Measurements from ENCODE around the gene TMPRSS11B. TPM values are rescaled to one million over a fixed set of nuclear protein-coding genes. Genes with fewer than 3 reads are reported as not detected.

TMPRSS11B gene
- total RNA-seq, 3 donors from 2014 or later, result not detected

DNA sequence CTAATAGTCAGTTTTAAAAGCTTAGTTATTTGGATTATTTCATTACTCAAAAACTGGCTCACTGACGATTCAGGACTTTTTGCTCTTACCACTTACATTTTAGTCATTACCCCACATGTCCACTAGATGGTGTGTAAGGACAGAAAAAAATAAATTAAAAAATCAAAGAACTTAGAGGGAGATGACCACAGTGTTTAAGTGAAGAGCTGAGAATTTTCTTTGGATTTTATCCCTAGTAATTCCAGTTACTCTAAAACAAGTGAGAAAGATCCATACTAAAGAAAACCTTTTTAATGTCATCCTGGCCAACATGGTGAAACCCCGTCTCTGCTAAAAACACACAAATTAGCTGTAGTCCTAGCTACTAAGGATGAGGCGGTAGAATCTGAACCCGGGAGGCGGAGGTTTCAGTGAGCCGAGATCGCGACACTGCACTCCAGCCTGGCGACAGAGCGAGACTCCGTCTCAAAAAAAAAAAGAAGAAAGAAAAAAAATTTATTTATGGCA lies 26.4 kb upstream of the TMPRSS11B start:
- TF ChIP-seq POLR2AphosphoS5 (IDR thresholded peaks at IDR 0.05) (no peak), POLR2A (IDR thresholded peaks at IDR 0.05) (no peak)
- TF ChIP-seq, protein P1, sequence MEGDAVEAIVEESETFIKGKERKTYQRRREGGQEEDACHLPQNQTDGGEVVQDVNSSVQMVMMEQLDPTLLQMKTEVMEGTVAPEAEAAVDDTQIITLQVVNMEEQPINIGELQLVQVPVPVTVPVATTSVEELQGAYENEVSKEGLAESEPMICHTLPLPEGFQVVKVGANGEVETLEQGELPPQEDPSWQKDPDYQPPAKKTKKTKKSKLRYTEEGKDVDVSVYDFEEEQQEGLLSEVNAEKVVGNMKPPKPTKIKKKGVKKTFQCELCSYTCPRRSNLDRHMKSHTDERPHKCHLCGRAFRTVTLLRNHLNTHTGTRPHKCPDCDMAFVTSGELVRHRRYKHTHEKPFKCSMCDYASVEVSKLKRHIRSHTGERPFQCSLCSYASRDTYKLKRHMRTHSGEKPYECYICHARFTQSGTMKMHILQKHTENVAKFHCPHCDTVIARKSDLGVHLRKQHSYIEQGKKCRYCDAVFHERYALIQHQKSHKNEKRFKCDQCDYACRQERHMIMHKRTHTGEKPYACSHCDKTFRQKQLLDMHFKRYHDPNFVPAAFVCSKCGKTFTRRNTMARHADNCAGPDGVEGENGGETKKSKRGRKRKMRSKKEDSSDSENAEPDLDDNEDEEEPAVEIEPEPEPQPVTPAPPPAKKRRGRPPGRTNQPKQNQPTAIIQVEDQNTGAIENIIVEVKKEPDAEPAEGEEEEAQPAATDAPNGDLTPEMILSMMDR (IDR thresholded peaks at IDR 0.05), result peak; percentile 70 to 80 (median 77)
- H3K4me3 ChIP-seq, result peak overlapping the region in 1 of 3 donors; percentile 20
- no peaks in the 10 kb centered on the region for H3K27me3 ChIP-seq
- no peaks in the 10 kb centered on the region for H3K36me3 ChIP-seq
- no peaks in the 10 kb centered on the region for H3K4me1 ChIP-seq
- no peak for DNase-seq (ENCODE audit: low spot score in 2 of 2)
- no peak overlapping the region for H3K27ac ChIP-seq
- intact Hi-C loops (cut with DNase I; ENCODE audit: low total_unique reads), result loop anchor here (10.0 kb wide), 1 partner anchor 103 kb away; no protein-coding TSS in a partner anchor
- H3K9me3 ChIP-seq, result no peaks in the 10 kb centered on the region

GRCh38 chr4:68267433-68267944 lies 22.0 kb upstream of the TMPRSS11B start:
- H3K27ac ChIP-seq, result no peak overlapping the region
- no peaks in the 10 kb centered on the region for H3K27me3 ChIP-seq
- DNase-seq (ENCODE audit: low spot score in 2 of 2), result no peak
- H3K4me1 ChIP-seq, result no peaks in the 10 kb centered on the region
- TF ChIP-seq POLR2A (IDR thresholded peaks at IDR 0.05), result no peak
- TF ChIP-seq POLR2AphosphoS5 (IDR thresholded peaks at IDR 0.05), result no peak
- TF ChIP-seq, protein P1 (IDR thresholded peaks at IDR 0.05), result no peak
- H3K9me3 ChIP-seq, result no peaks in the 10 kb centered on the region
- intact Hi-C loops (cut with DNase I; ENCODE audit: low total_unique reads), result no loop called here
- no peak overlapping the region for H3K4me3 ChIP-seq
- no peaks in the 10 kb centered on the region for H3K36me3 ChIP-seq

DNA sequence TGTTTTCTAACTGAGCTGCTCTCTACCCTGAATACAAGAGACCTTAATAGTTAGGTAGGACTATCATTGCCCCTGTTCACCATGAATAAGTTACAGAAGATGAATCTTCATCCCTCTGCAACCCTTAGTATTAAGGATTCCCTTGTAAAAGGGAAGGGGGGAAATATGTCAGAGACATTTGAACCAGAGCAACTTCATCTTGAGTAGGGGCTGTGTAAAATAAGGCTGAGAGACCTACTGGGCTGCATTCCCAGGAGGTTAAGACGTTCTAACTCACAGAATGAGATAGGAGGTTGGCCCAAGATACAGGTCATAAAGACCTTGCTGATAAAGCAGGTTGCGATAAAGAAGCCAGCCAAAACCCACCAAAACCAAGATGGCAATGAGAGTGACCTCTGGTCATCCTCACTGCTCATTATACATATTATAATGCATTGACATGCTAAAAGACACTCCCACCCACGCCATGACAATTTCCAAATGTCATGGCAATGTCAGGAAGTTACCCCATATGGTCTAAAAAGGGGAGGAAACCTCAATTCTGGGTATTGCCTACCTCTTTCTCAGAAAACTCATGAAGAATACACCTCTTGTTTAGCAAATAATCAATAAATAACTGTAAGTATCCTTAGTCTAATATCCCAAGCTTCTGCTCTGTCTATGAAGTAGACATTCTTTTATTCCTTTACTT lies 19.5 kb upstream of the TMPRSS11B start:
- H3K27ac ChIP-seq, result no peak overlapping the region
- DNase-seq (ENCODE audit: low spot score in 2 of 2), result no peak
- no peaks in the 10 kb centered on the region for H3K9me3 ChIP-seq
- no peaks in the 10 kb centered on the region for H3K4me1 ChIP-seq
- no peaks in the 10 kb centered on the region for H3K27me3 ChIP-seq
- intact Hi-C loops (cut with DNase I; ENCODE audit: low total_unique reads), result no loop called here
- no peak overlapping the region for H3K4me3 ChIP-seq
- H3K36me3 ChIP-seq, result no peaks in the 10 kb centered on the region
- no peak for TF ChIP-seq POLR2AphosphoS5 (IDR thresholded peaks at IDR 0.05)
- TF ChIP-seq POLR2A (IDR thresholded peaks at IDR 0.05), result no peak
- TF ChIP-seq, protein P1 (IDR thresholded peaks at IDR 0.05), result no peak

- intact Hi-C loops (cut with DNase I; ENCODE audit: low total_unique reads), result no loop called here
Measured at GRCh38 chr4:68259191-68259590, 13.7 kb upstream of the TMPRSS11B start.

DNA sequence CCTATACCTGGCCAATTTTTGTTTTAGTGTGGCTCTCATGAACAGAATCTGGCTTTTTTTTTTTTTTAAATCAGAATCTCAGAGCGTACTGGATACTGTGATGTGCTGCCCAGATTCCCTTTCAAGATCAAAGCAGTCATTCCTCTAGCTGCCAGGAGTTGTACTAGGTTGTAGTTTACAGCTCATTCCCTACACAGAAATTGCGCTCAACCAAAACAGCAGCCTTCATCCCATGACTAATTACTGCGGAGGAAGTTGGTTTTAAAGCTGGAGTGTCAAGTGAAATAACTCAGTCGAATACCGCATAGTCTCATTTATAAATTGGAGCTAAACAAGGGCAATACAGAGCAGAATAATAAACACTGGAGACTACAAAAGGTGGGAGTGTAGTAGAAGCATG lies 12.2 kb upstream of the TMPRSS11B start:
- H3K9me3 ChIP-seq, result no peaks in the 10 kb centered on the region
- H3K36me3 ChIP-seq, result no peaks in the 10 kb centered on the region
- H3K4me3 ChIP-seq, result no peak overlapping the region
- H3K27me3 ChIP-seq, result no peaks in the 10 kb centered on the region
- DNase-seq (ENCODE audit: low spot score in 2 of 2), result no peak
- H3K4me1 ChIP-seq, result no peaks in the 10 kb centered on the region
- intact Hi-C loops (cut with DNase I; ENCODE audit: low total_unique reads), result no loop called here
- no peak overlapping the region for H3K27ac ChIP-seq
- TF ChIP-seq, protein P1 (IDR thresholded peaks at IDR 0.05), result no peak
- TF ChIP-seq POLR2AphosphoS5 (IDR thresholded peaks at IDR 0.05) (no peak), POLR2A (IDR thresholded peaks at IDR 0.05) (no peak)

More at GRCh38 chr4:68259191-68259590, 13.7 kb upstream of the TMPRSS11B start:
- Histone ChIP-seq H3K4me1 (no peaks in the 10 kb centered on the region), H3K36me3 (no peaks in the 10 kb centered on the region), H3K4me3 (no peak overlapping the region), H3K27me3 (no peaks in the 10 kb centered on the region), H3K9me3 (no peaks in the 10 kb centered on the region), H3K27ac (no peak overlapping the region)
- DNase-seq (ENCODE audit: low spot score in 2 of 2), result no peak
- no peak for TF ChIP-seq POLR2A (IDR thresholded peaks at IDR 0.05)
- TF ChIP-seq, protein P1 (IDR thresholded peaks at IDR 0.05), result no peak
- no peak for TF ChIP-seq POLR2AphosphoS5 (IDR thresholded peaks at IDR 0.05)

Data from breast epithelium (tissue), 4 donors.